ENCODE data around the gene SEC31A. TPM values are rescaled to one million over a fixed set of nuclear protein-coding genes. Genes with fewer than 3 reads are reported as not detected.
"Not testable (repeated sequence)": the region's sequence is repeated elsewhere in the genome, so short reads cannot be mapped to it uniquely, and the experiment has no call there.

The SEC31A gene
- total RNA-seq, 1 experiment from 2014 or later, result 189 TPM

- no peak for DNase-seq (ENCODE audit: low read depth)
These were observed 1.5 kb upstream of the SEC31A start for GRCh38 chr4:82892467-82892802.

DNA sequence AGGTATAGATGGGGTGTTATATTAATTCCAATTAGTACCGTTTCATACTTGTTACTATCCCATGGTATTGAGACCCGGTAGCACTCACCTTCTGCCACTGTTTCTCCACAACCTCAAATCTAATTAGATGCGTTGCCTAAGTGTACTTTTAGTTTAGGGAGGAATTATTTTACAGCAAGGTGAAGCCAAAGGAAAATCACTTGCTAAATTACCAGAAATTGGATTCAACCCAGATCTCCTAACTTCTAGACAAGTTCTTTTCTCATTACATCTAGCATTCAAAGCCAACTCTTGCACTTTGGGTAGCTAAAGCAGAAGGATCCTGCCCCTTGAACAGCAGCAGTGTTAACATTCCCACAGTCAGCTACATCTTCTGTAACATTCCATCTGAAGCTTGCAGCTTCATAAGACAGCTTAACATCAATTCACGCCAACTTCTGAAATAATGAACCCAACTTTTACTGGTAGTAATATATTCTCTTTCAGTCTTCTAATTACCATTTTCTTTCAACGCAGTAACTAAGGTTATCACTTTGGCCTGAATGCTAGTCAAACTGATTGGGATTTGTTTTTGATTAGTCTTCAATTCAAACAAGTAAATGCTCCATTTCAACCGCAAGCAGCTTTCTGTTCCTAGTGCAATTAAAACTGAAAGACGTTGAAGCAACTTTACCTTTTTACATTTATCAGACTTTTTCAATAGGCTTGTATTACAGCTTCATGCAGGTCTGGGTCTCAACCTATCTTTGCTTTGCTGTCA lies 934 bp upstream of the SEC31A start:
- DNase-seq (ENCODE audit: low read depth), result peak; percentile 9

GRCh38 chr4:82890528-82890900 lies 439 bp downstream of the SEC31A start:
- no peak for DNase-seq (ENCODE audit: low read depth)

DNA sequence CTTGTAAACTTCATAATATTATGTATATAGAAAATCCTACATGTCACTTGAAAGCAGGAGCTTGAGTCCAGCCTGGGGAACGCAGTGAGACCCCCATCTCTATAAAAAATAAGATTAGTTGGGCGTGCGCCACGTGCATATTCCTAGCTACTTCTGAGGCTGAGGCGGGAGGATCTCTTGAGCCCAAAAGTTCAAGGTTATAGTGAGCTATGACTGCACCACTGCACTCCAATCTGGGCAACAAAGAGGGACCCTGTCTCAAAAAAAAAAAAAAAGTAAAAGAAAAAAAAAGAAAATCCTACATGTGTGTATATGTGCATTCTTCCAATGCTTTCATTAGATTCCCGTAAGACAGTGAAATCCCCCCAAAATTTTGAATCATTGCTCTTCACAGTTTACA lies 1.7 kb downstream of the SEC31A start:
- DNase-seq (ENCODE audit: low read depth), result no peak

GRCh38 chr4:82886147-82886942 lies 4.6 kb downstream of the SEC31A start:
- DNase-seq (ENCODE audit: low read depth), result no peak

GRCh38 chr4:82885410-82885809 lies 5.5 kb downstream of the SEC31A start:
- DNase-seq (ENCODE audit: low read depth), result no peak

DNA sequence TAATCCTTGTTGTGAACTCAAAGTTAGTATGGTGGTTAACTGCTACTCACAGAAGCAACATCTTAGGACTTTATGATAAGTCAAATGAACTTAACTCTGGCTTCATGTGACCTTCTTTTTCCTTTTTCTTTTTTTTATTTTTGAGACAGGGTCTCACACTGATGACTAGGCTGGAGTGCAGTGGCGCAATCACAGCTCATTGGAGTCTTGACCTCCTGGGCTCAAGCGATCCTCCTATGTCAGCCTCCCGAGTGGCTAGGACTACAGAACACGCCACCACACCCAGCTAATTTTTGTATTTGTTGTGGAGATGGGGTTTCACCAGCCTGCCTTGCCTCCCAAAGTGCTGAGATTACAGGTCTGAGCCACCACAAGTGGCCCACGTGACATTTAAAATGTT lies 22.4 kb downstream of the SEC31A start:
- no peak for DNase-seq (ENCODE audit: low read depth)

- no peak for DNase-seq (ENCODE audit: low read depth)
These were observed 24.1 kb downstream of the SEC31A start for GRCh38 chr4:82866706-82867385.

DNA sequence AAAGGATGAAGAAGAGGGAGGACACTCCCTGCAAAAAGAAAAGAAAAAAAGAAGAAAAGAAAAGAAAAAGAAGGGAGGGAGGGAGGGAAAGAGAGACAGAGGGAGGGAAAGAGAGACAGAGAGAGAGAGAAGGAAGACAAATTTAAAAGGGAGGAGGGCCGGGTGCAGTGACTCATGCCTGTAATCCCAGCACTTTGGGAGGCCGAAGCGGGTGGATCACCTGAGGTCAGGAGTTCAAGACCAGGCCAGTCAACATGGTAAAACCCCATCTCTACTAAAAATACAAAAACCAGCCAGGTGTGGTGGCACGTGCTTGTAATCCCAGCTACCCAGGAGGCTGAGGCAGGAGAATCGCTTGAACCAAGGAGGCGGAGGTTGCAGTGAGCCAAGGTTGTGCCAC lies 24.9 kb downstream of the SEC31A start:
- DNase-seq (ENCODE audit: low read depth), result peak; percentile 35

DNA sequence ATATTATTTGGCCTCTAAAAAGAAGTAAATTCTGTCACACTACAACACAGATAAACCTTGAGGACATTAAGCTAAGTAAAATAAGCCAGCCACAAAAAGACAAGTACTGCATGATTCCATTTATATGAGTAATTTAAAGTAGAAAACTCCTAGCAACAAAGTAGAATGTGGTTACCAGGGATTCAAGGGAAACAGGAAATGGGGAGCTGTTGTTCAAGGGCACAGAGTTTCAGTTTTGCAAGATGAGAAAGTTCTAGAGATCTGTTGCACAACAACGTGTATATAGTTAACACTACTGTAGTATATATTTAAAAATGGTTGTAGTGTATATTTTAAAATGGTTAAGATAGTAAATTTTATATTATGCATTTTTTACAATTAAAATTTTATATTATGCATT lies 25.4 kb downstream of the SEC31A start:
- peak; percentile 91 for DNase-seq (ENCODE audit: low read depth)

DNA sequence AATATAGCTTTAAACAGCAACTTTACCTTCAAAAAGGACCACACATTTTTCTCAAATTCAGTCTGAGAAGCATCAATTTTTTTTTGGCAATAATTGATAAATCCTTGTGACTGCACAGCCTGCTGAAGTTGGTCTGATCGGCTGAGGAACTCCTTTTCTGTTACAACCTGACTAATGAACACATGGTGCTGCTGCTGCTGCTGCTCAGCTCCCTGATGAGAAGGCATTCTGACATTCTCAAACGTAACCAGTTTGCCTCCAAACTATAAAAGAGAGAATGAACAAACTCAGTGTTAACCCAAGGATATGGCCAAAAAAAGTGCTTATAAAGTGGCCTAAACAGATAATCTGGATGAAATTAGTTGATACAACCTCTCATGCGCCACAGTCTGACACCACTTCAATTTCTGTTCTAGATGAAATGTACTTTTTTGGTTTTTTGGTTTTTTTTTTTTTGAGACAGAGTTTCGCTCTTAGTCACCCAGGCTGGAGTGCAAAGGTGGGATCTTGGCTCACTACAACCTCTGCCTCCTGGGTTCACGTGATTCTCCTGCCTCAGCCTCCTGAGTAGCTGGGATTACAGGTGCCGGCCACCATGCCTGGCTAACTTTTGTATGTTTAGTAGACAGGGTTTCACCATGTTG lies 26.5 kb downstream of the SEC31A start:
- no peak for DNase-seq (ENCODE audit: low read depth)

- no peak for DNase-seq (ENCODE audit: low read depth)
These were observed 29.4 kb downstream of the SEC31A start for GRCh38 chr4:82861529-82861928.

DNA sequence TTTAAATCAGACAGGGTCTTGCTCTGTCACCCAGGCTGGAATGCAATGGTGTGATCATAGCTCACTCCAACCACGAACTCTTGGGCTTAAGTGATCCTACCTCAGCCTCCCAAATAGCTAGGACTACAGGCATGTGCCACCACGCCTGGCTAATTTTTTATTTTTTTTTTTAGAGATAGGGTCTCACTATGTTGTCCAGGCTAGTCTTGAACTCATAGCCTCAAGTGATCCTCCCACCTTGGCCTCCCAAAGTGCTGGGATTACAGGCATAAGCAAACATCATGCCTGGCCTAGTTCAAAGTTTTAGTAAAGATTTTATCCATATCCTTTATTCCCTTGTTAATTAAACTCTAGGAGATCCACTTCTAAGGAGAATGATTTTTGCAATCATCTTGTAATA lies 30.5 kb downstream of the SEC31A start:
- not testable (repeated sequence) for DNase-seq (ENCODE audit: low read depth)

GRCh38 chr4:82852751-82853285 lies 38.1 kb downstream of the SEC31A start:
- DNase-seq (ENCODE audit: low read depth), result no peak

DNA sequence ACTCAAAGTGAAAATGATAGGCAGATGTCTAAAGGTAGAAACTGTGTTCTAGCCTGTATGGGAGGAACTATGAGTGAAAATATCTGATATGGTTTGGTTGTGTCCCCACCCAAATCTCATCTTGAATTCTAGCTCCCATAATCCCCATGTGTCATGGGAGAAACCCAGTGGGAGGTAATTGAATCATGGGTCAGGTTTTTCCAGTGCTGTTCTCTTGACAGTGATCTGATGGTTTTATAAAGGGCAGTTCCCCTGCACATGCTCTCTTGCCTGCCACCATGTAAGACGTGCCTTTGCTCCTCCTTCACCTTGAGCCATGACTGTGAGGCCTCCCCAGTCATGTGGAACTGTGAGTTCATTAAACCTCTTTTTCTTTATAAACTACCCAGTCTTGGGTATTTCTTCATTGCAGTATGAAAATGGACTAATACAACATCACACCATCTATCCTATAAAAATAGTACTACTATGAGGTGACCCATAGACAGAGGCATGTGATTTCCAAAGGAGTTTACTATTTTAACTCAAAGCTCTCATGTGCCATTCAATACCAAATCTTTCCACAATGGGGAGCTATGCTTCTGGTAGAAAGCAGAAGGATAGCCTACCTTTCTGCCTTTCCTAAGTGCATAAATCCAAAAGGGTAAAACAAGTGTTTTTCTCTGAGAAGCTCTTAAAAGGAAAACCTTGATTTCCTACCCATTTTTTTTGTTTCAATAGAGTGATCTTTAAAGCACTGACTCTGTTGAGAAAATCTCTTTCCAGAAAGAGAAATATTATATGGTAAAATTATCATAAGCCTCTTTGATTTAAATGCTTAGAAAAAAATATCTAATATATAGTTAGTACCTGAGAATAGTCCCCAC lies 38.8 kb downstream of the SEC31A start:
- peak; percentile 49 for DNase-seq (ENCODE audit: low read depth)

DNA sequence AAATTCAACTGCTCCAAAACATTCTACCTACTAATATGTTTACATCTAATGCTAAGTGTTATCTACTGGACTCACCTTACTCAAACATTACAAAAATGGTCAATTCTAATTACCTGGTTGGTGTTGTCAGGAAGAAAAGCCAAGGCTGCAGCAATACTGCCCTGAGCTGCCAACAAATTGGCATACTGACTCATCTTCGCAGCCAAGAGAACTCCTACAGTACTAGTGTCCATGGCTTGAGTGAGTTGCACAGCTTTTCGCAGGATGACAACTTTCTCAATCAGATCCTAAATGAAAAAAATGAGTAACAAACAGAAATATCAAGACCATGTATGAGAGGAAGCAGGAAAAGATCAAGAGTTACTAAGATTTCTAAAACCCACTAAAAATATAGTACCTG lies 39.6 kb downstream of the SEC31A start:
- DNase-seq (ENCODE audit: low read depth), result no peak

GRCh38 chr4:82850684-82851083 lies 40.3 kb downstream of the SEC31A start:
- no peak for DNase-seq (ENCODE audit: low read depth)

- peak; percentile 13 for DNase-seq (ENCODE audit: low read depth)
These were observed 42.2 kb downstream of the SEC31A start for GRCh38 chr4:82848706-82849105.

- DNase-seq (ENCODE audit: low read depth), result peak; percentile 37
These were observed 48.4 kb downstream of the SEC31A start for GRCh38 chr4:82842593-82842992.

- DNase-seq (ENCODE audit: low read depth), result no peak
These were observed 51.3 kb downstream of the SEC31A start for GRCh38 chr4:82839624-82840023.

All from LHCN-M2 (cell line).